Hepatocyte (in vitro differentiated cells): ENCODE measurements around the gene PDZRN4. TPM values are rescaled to one million over a fixed set of nuclear protein-coding genes. Genes with fewer than 3 reads are reported as not detected.

ENCODE experiments used
- DNase-seq: peaks from one replicate; pipeline ENCODE4 v3.0.0-alpha.2; 2016; ENCODE audit warnings: low spot score
- H2AFZ ChIP-seq: fragments of 200-600 bp; sonication (generic); 2 replicates; pipeline ENCODE4 v1.6.0; 2016; ENCODE audit warnings: antibody characterized with exemption, mild to moderate bottlenecking
- H3K27ac ChIP-seq: fragments of 200-600 bp; sonication (generic); 2 replicates; pipeline ENCODE4 v1.5.1; 2016; ENCODE audit warnings: mild to moderate bottlenecking
- H3K27me3 ChIP-seq: fragments of 200-600 bp; sonication (generic); 2 replicates; pipeline ENCODE4 v1.6.1; 2016
- H3K36me3 ChIP-seq: fragments of 200-600 bp; sonication (generic); replicated peaks from 2 replicates; pipeline ENCODE4 v1.5.1; 2016; ENCODE audit warnings: low read depth; ENCODE audit not compliant: insufficient read depth
- H3K4me1 ChIP-seq: fragments of 200-600 bp; sonication (generic); 2 replicates; pipeline ENCODE4 v1.5.1; 2016; ENCODE audit warnings: mild to moderate bottlenecking, moderate library complexity; ENCODE audit not compliant: insufficient read depth
- H3K4me2 ChIP-seq: fragments of 200-600 bp; sonication (generic); 2 replicates; pipeline ENCODE4 v1.6.0; 2016
- H3K4me3 ChIP-seq: fragments of 200-600 bp; sonication (generic); 2 replicates; pipeline ENCODE4 v1.5.1; 2016; ENCODE audit warnings: mild to moderate bottlenecking
- H3K79me2 ChIP-seq: fragments of 200-600 bp; sonication (generic); 2 replicates; pipeline ENCODE4 v1.6.0; 2017; ENCODE audit warnings: mild to moderate bottlenecking
- H3K9me2 ChIP-seq: fragments of 200-600 bp; sonication (generic); replicated peaks from 2 replicates; pipeline ENCODE4 v1.6.0; 2017; ENCODE audit warnings: mild to moderate bottlenecking; ENCODE audit not compliant: insufficient read depth
- H3K9me3 ChIP-seq: fragments of 200-600 bp; sonication (generic); 2 replicates; pipeline ENCODE4 v1.5.1; 2016; ENCODE audit warnings: low read depth, mild to moderate bottlenecking
- H4K20me1 ChIP-seq: fragments of 200-600 bp; sonication (generic); 2 replicates; pipeline ENCODE4 v1.6.0; 2016; ENCODE audit warnings: mild to moderate bottlenecking; ENCODE audit not compliant: insufficient read depth, poor library complexity, severe bottlenecking
- EZH2 ChIP-seq: fragments of 200-600 bp; sonication (generic); IDR thresholded peaks from 2 replicates; pipeline ENCODE4 v1.6.1; 2016; ENCODE audit warnings: antibody characterized with exemption, mild to moderate bottlenecking, borderline replicate concordance
- EZH2phosphoT487 ChIP-seq: fragments of 200-600 bp; sonication (generic); IDR thresholded peaks from one replicate; pipeline ENCODE4 v1.6.1; 2018; ENCODE audit warnings: antibody characterized with exemption, mild to moderate bottlenecking, low read depth, moderate library complexity; ENCODE audit not compliant: unreplicated experiment, severe bottlenecking
- WGBS: methylation state at CpG from one replicate; pipeline ENCODE4 v1.1.6; 2016; ENCODE audit warnings: low lambda C conversion rate; ENCODE audit errors: missing lambda C conversion rate; 5-methylcytosine and 5-hydroxymethylcytosine counted together
- polyA plus RNA-seq: library from polyadenylated mRNA; unstranded; fragments of >200 nt; fragmentation: Nextera tagmentation; extraction: Ambion mirVana; gene quantifications from 2 replicates; pipeline ENCODE4 v1.2.1, GENCODE V29; 2016
- total RNA-seq: library from RNA; depleted of rRNA; stranded (reverse); fragments of >200 nt; gene quantifications from 2 replicates; pipeline ENCODE4 v1.2.3, GENCODE V29; 2014
- TF ChIP-seq, protein P1 (sequence below): fragments of 200-600 bp; sonication (generic); IDR thresholded peaks from 2 replicates; pipeline ENCODE4 v1.5.1; 2016; ENCODE audit warnings: antibody characterized with exemption, mild to moderate bottlenecking; ENCODE audit not compliant: poor library complexity

PDZRN4 gene
- total and polyA plus RNA-seq, 2 experiments from 2014 or later: 2.2 to 2.3 TPM

DNA sequence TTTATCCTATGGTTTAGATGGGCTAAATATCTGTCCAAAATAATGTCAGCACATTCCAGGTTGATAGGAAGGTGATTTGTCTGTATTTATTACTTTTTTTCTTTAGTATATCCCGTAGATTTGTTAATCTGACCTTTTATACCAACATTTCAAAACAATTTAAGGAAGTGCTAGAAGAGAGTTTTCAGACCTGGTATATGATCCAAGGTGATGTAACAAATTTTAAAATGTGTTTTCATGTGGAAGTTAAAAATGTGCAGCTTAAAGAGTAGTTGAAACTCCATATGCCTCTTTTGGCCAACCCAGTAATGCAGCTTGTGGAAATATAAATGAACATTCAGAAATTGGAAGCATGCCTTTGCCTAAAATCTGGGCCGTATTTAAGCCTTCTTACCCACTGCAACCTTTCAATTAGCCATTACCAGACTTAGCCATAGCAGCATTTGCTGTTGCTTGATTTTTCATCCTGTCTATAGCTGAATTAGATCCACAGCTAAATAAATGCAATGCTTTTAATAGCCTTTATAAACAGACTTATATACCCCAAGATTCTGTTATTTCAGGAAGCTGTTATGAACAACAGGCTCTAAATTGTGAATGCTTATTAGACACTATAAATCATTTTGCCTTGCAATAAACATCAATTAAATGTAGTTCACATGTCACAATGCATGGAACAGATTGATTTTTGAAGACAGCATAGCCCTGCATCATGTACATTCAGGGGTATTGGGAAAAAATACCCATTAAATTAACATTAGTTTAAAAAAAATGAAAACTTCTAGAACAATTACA, 271.2 kb downstream of the PDZRN4 start:
- 66% methylated on average over 2 of the region's 2 CpGs for WGBS
- no peaks in the 10 kb centered on the region for H3K9me3 ChIP-seq
- no peak overlapping the region for H2AFZ ChIP-seq
- no peak overlapping the region for H3K4me3 ChIP-seq
- no peaks in the 10 kb centered on the region for H3K27me3 ChIP-seq
- no peak for DNase-seq
- no peaks in the 10 kb centered on the region for H4K20me1 ChIP-seq
- no peaks in the 10 kb centered on the region for H3K36me3 ChIP-seq
- no peaks in the 10 kb centered on the region for H3K79me2 ChIP-seq
- H3K9me2 ChIP-seq: no peaks in the 10 kb centered on the region
- no peak overlapping the region for H3K27ac ChIP-seq
- no peak overlapping the region for H3K4me2 ChIP-seq
- no peaks in the 10 kb centered on the region for H3K4me1 ChIP-seq
- TF ChIP-seq EZH2: no peak
- TF ChIP-seq EZH2phosphoT487: no peak
- TF ChIP-seq, protein P1, sequence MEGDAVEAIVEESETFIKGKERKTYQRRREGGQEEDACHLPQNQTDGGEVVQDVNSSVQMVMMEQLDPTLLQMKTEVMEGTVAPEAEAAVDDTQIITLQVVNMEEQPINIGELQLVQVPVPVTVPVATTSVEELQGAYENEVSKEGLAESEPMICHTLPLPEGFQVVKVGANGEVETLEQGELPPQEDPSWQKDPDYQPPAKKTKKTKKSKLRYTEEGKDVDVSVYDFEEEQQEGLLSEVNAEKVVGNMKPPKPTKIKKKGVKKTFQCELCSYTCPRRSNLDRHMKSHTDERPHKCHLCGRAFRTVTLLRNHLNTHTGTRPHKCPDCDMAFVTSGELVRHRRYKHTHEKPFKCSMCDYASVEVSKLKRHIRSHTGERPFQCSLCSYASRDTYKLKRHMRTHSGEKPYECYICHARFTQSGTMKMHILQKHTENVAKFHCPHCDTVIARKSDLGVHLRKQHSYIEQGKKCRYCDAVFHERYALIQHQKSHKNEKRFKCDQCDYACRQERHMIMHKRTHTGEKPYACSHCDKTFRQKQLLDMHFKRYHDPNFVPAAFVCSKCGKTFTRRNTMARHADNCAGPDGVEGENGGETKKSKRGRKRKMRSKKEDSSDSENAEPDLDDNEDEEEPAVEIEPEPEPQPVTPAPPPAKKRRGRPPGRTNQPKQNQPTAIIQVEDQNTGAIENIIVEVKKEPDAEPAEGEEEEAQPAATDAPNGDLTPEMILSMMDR: no peak

DNA sequence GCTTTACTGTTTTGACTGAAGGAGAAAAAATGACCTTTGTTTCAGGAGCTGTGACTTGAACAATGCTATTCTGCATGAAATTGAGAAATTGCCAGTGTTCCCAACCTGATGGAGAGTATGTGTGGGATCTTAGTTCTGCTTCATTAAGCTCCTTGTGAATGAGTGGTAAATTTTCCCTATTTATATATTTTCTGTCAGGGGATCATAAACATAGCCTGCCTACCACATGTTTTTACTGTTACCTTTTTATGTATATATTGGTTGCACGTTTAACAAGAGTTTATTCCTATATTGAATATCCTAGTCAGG, 271.7 kb downstream of the PDZRN4 start:
- Histone ChIP-seq H3K4me3 (no peak overlapping the region), H3K27ac (no peak overlapping the region), H4K20me1 (no peaks in the 10 kb centered on the region), H3K36me3 (no peaks in the 10 kb centered on the region), H3K27me3 (no peaks in the 10 kb centered on the region), H3K9me2 (no peaks in the 10 kb centered on the region), H3K4me2 (no peak overlapping the region), H3K79me2 (no peaks in the 10 kb centered on the region), H3K9me3 (no peaks in the 10 kb centered on the region), H3K4me1 (no peaks in the 10 kb centered on the region), H2AFZ (no peak overlapping the region)
- no peak for DNase-seq
- 80% methylated on average over 1 of the region's 1 CpG for WGBS
- TF ChIP-seq EZH2: no peak
- TF ChIP-seq, protein P1: no peak
- no peak for TF ChIP-seq EZH2phosphoT487

DNA sequence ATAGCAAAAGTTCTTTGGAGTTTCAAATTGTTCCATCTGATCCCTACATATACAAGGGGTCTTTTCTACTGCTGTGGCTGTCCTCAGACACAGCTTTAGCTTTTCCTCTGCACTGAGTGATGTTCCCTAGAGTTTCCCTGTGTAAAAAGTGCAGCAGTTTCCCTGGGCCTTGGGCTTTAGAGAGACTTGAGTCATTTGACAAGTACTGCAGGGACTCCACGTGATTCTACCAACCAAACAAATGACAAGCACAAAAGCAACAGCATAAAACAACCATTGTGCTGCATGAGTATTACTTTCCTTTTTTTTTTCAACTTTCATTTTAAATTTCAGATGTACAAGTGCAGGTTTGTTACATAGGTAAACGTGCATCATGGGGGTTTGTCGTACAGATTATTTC, 272.8 kb downstream of the PDZRN4 start:
- H3K36me3 ChIP-seq: no peaks in the 10 kb centered on the region
- no peaks in the 10 kb centered on the region for H3K27me3 ChIP-seq
- no peaks in the 10 kb centered on the region for H3K4me1 ChIP-seq
- no peak overlapping the region for H3K4me3 ChIP-seq
- WGBS: 75% methylated on average over 3 of the region's 3 CpGs
- no peaks in the 10 kb centered on the region for H3K9me3 ChIP-seq
- no peak overlapping the region for H3K4me2 ChIP-seq
- no peaks in the 10 kb centered on the region for H3K79me2 ChIP-seq
- H2AFZ ChIP-seq: no peak overlapping the region
- no peak for DNase-seq
- no peaks in the 10 kb centered on the region for H4K20me1 ChIP-seq
- no peak overlapping the region for H3K27ac ChIP-seq
- TF ChIP-seq, protein P1: no peak
- TF ChIP-seq EZH2phosphoT487: no peak
- TF ChIP-seq EZH2: no peak
- H3K9me2 ChIP-seq: no peaks in the 10 kb centered on the region

DNA sequence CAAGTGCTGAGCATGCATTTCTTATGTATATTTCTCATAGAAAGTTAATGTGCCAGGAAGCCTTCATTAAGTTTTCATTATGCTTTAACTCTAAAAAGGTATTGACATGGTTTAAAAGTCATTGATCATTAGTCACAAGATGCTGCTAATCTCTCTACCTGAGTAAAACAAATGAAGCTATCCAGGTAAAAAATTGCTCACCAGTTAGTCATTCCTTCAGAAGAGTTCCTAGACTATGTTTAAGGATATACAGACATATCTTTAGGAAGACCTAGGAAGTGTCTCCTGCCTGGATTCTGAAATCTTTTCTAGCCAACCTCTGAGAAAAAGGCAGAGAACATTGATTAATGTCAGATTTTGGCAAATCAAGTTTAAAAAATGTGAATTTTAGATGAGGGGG, 274.2 kb downstream of the PDZRN4 start:
- Histone ChIP-seq H2AFZ (no peak overlapping the region), H3K9me3 (no peaks in the 10 kb centered on the region), H4K20me1 (no peaks in the 10 kb centered on the region), H3K9me2 (no peaks in the 10 kb centered on the region), H3K4me2 (no peak overlapping the region), H3K36me3 (no peaks in the 10 kb centered on the region), H3K4me3 (no peak overlapping the region), H3K27ac (no peak overlapping the region), H3K4me1 (no peaks in the 10 kb centered on the region), H3K79me2 (no peaks in the 10 kb centered on the region), H3K27me3 (no peaks in the 10 kb centered on the region)
- no peak for DNase-seq
- TF ChIP-seq EZH2phosphoT487 (no peak), EZH2 (no peak)
- TF ChIP-seq, protein P1: no peak
